ENCODE data around the gene PRRT1B.

- TF ChIP-seq CTCF (IDR thresholded peaks at IDR 0.05) = no peak
- TF ChIP-seq POLR2A (IDR thresholded peaks at IDR 0.05) = no peak
These were observed 34.5 kb downstream of the PRRT1B start for GRCh38 chr9:131579789-131580211.
